ENCODE measurements around the gene KCNJ6. TPM values are rescaled to one million over a fixed set of nuclear protein-coding genes. Genes with fewer than 3 reads are reported as not detected.

The KCNJ6 gene
- total RNA-seq, 1 experiment from 2014 or later = 1.2 TPM

- H4K20me1 ChIP-seq (ENCODE audit: control insufficient read depth, insufficient read depth, insufficient read length) = no peaks in the 10 kb centered on the region
- no peaks in the 10 kb centered on the region for H3K9me3 ChIP-seq (ENCODE audit: control insufficient read depth, low read depth, low read length)
- no peak overlapping the region for H2AK5ac ChIP-seq (ENCODE audit: insufficient read length, low read length)
- H4K91ac ChIP-seq (ENCODE audit: insufficient read length, low read depth, low read length) = no peak overlapping the region
- H3K9ac ChIP-seq (ENCODE audit: extremely low read depth, insufficient read length, low read length) = no peak overlapping the region
- DNase-seq = no peak
- Mint-ChIP-seq H3K27me3 (ENCODE audit: low read depth) (peaks cover 2% of the 10 kb centered on the region; the same call in 1 of the 2 replicates), H3K9me3 (no peaks in the 10 kb centered on the region), H3K4me3 (no peak overlapping the region), H3K36me3 (ENCODE audit: insufficient read depth in 1 of 3, low read depth in 3 of 3) (no peaks in the 10 kb centered on the region), H3K27ac (no peak overlapping the region), H3K4me1 (peaks cover 7 to 12% of the 10 kb centered on the region in 2 experiments)
- H3K4ac ChIP-seq (ENCODE audit: low read depth, low read length) = no peak overlapping the region
- H3K23ac ChIP-seq (ENCODE audit: insufficient read length, low read depth, low read length) = no peak overlapping the region
- no peak overlapping the region for H2BK120ac ChIP-seq (ENCODE audit: low read depth, low read length, poor library complexity, severe bottlenecking)
- no peak overlapping the region for H3T11ph ChIP-seq (ENCODE audit: low read length)
- H2BK5ac ChIP-seq (ENCODE audit: insufficient read length, low read length) = no peak overlapping the region
- no peaks in the 10 kb centered on the region; the same call in 1 of the 2 replicates for H3K79me2 ChIP-seq (ENCODE audit: insufficient read depth, low read length)
- H3K18ac ChIP-seq (ENCODE audit: insufficient read length, low read depth, low read length) = no peak overlapping the region
- H4K8ac ChIP-seq (replicated peaks; ENCODE audit: insufficient read length, low read depth, low read length) = no peak overlapping the region
- H3K4me2 ChIP-seq (ENCODE audit: insufficient read depth, insufficient read length, low read length) = no peak overlapping the region
- H3K27me3 ChIP-seq (ENCODE audit: insufficient read depth, low read length) = no peaks in the 10 kb centered on the region
- no peak overlapping the region for H4K5ac ChIP-seq (ENCODE audit: insufficient read length, low read depth, low read length)
- no peak overlapping the region for H2BK12ac ChIP-seq (ENCODE audit: insufficient read length, low read depth, low read length)
- H3K79me1 ChIP-seq (ENCODE audit: insufficient read depth, low read depth, low read length, poor library complexity, severe bottlenecking) = no peaks in the 10 kb centered on the region
- no CpG with 5 or more reads among the region's 2 CpGs for WGBS (ENCODE audit: extremely low coverage, insufficient read length, low lambda C conversion rate)
- no peak overlapping the region for H2AFZ ChIP-seq (ENCODE audit: low read length)
- H3K56ac ChIP-seq (ENCODE audit: insufficient read length, low read depth, low read length) = no peak overlapping the region
- no peak overlapping the region for H3K14ac ChIP-seq (ENCODE audit: insufficient read depth, low read length)
- no peak overlapping the region for H2BK20ac ChIP-seq (ENCODE audit: low read depth, low read length, poor library complexity, severe bottlenecking)
- H3K4me1 ChIP-seq (ENCODE audit: insufficient read depth, low read length) = no peaks in the 10 kb centered on the region
- no peak overlapping the region for H3K27ac ChIP-seq (ENCODE audit: insufficient read length, low read depth, low read length)
- TF ChIP-seq CTCF (conservative IDR thresholded peaks at IDR 0.05) = no peak
- H2BK15ac ChIP-seq (ENCODE audit: low read depth, low read length) = no peak overlapping the region
- H3K23me2 ChIP-seq (ENCODE audit: insufficient read length, low read depth, low read length, poor library complexity, severe bottlenecking) = peaks cover 2% of the 10 kb centered on the region
These were observed 178.3 kb downstream of the KCNJ6 start for GRCh38 chr21:37737996-37738395.

Measured in H9 (cell line).